Common myeloid progenitor, CD34-positive (primary cell): ENCODE measurements around the gene NFIA.

Experiments
- CTCF ChIA-PET: fragments of 350-600 bp; sonication (Branson Sonifier 250); formaldehyde crosslinking; loops from one replicate; lab custom pipeline; 2021; ENCODE audit warnings: antibody characterized with exemption; lab: Charles Lee
- POLR2A ChIA-PET: fragments of 350-600 bp; sonication (Branson Sonifier 250); formaldehyde crosslinking; loops from one replicate; lab custom pipeline; 2021; ENCODE audit warnings: antibody characterized with exemption; lab: Charles Lee
- DNase-seq, 3 donors: peaks; one replicate each; pipeline versions ENCODE4 v3.0.0 to v3.0.0-alpha.2; 2013
- H3K27ac ChIP-seq, 2 experiments: 1 replicate in 1 of 2; 2 replicates in 1 of 2; pipeline ENCODE4 v1.7.0; 2013; ENCODE audit warnings: inconsistent platforms in 2 of 2, low read length in 2 of 2, mild to moderate bottlenecking in 2 of 2, low read depth in 1 of 2, moderate library complexity in 1 of 2; ENCODE audit not compliant: severe bottlenecking in 2 of 2, insufficient read depth in 1 of 2, poor library complexity in 1 of 2
- H3K27me3 ChIP-seq, 5 experiments: replicated peaks in 2 of 5; 1 replicate in 3 of 5; 2 replicates in 2 of 5; pipeline versions ENCODE4 v1.6.1 to v1.7.0; 2013; ENCODE audit warnings: low read length in 4 of 5, mild to moderate bottlenecking in 2 of 5, moderate library complexity in 2 of 5, inconsistent platforms in 1 of 5; ENCODE audit not compliant: insufficient read depth in 5 of 5, control insufficient read depth in 4 of 5
- H3K36me3 ChIP-seq, 4 experiments: 1 replicate in 2 of 4; 2 replicates in 2 of 4; pipeline versions ENCODE4 v1.6.1 to v1.7.0; 2013; ENCODE audit warnings: low read length in 3 of 4, control low read depth in 1 of 4, mild to moderate bottlenecking in 1 of 4; ENCODE audit not compliant: control insufficient read depth in 4 of 4, insufficient read depth in 4 of 4
- H3K4me1 ChIP-seq, 4 experiments: 1 replicate in 3 of 4; 2 replicates in 1 of 4; pipeline versions ENCODE4 v1.6.1 to v1.7.1; 2013; ENCODE audit warnings: low read length in 3 of 4, mild to moderate bottlenecking in 3 of 4, control low read depth in 1 of 4, inconsistent platforms in 1 of 4, moderate library complexity in 1 of 4; ENCODE audit not compliant: control insufficient read depth in 4 of 4, insufficient read depth in 4 of 4; ENCODE audit errors: control extremely low read depth in 1 of 4
- H3K4me3 ChIP-seq, 7 experiments: 1 replicate in 4 of 7; 2 replicates in 3 of 7; pipeline versions ENCODE4 v1.5.1 to v1.7.0; 2013; ENCODE audit warnings: mild to moderate bottlenecking in 7 of 7, low read length in 6 of 7, moderate library complexity in 6 of 7, inconsistent platforms in 2 of 7, low read depth in 2 of 7, control low read depth in 1 of 7; ENCODE audit not compliant: insufficient read depth in 4 of 7, control insufficient read depth in 1 of 7; ENCODE audit errors: extremely low read depth in 1 of 7
- H3K9me3 ChIP-seq, 5 experiments: 1 replicate in 4 of 5; 2 replicates in 1 of 5; pipeline versions ENCODE4 v1.6.1 to v1.7.1; 2013; ENCODE audit warnings: low read length in 4 of 5, mild to moderate bottlenecking in 2 of 5, inconsistent platforms in 1 of 5, low read depth in 1 of 5, moderate library complexity in 1 of 5; ENCODE audit not compliant: control insufficient read depth in 4 of 5, insufficient read depth in 2 of 5; ENCODE audit errors: control extremely low read depth in 1 of 5
- WGBS: methylation state at CpG from one replicate; pipeline ENCODE4 v1.1.5; 2013; ENCODE audit not compliant: insufficient coverage; 5-methylcytosine and 5-hydroxymethylcytosine counted together

Gene NFIA

DNA sequence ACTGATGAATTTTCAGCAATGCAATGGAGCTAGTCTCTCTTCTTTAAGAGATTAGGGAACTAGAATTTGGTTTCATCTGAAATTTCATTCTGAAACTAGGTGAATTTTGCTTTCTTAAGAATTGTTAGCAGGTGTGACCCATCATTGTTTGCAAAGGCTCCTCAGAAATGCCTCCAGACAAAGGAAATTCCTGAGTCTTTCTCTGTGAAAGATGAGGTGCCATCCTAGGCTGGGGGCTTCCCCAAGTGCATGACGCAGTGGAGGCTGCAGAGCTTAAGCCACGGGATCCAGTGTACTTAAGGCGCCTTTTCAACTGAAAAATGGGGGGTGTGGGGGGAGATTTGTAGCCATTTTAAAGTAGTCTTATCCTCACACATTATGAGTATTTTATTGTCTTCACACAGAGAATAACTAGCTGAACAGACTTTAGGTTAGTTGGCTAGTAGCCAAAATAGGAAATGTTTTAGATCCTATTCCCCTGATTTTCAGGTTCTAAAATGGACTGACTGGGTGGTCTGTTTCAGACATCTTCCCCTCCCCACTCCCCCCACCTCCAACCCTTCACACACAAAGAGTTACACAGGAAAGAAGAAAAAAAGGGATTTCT lies 202.0 kb downstream of the NFIA start:
- H3K9me3 ChIP-seq = no peaks in the 10 kb centered on the region
- no CpG with 5 or more reads among the region's 3 CpGs for WGBS
- ChIA-PET POLR2A (no interaction called here), CTCF (interaction anchor here (0.8 to 2.1 kb wide), 4 partner anchors 12 to 236 kb away, joined by 3 to 6 read pairs (median 4); no protein-coding TSS in a partner anchor)
- no peaks in the 10 kb centered on the region for H3K27me3 ChIP-seq
- no peak overlapping the region for H3K4me3 ChIP-seq
- H3K36me3 ChIP-seq = peaks cover 0 to 3% (median 0%) of the 10 kb centered on the region in 4 experiments
- H3K27ac ChIP-seq = no peak overlapping the region
- H3K4me1 ChIP-seq = peaks cover 0 to 7% (median 1%) of the 10 kb centered on the region in 4 experiments
- DNase-seq = peak in 2 of 3 donors; percentile 15 to 21

DNA sequence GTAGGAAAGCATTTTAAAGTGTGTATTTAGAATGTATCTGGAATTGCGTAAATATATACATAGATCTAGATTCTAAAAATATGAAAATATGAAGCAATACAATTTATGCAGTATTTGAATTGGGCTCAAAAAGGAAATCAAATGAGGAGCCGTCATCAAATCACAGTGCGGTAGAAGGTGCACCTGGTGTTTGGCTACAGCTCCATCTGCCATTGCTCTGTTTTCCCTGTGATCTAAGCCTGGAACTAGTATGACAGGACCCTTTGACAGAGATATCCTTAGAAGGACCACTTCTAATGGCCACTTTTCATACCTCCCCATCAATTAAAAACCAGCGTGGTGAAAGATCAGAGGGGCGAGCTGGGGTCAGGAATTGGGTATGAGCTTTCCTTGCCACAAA lies 202.6 kb downstream of the NFIA start:
- WGBS = 100% methylated on average over 2 of the region's 5 CpGs
- CTCF ChIA-PET = interaction anchor here (0.6 to 2.3 kb wide), 5 partner anchors 13 to 267 kb away, joined by 3 to 6 read pairs (median 4); no protein-coding TSS in a partner anchor

DNA sequence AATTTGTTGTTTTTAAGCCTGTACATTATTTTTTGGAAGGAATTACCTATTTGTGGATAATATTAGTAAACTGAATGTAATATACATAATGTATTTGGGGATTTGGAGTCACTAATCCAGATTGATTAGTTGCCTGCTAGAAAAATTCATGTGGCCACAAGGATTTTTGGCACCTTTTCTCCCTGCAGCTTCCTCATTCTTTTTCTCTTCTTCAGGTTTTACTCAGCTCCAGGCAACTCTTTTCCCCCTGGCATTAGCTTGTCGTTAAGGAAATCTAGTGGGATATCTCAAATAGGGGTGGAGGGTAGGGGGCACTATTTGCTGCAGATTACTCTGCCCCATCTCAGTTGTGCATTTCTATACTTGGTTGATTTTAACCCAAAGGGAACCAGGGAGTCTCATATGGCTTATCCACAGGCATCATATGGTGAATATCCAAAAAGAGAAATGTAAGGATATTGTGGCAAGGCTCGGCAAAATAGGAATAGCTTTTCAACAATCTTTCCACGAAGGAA lies 203.1 kb downstream of the NFIA start:
- no peak overlapping the region for H3K4me3 ChIP-seq
- H3K27me3 ChIP-seq = no peaks in the 10 kb centered on the region
- CTCF ChIA-PET = interaction anchor here (0.6 to 2.3 kb wide), 6 partner anchors 13 to 267 kb away, joined by 3 to 6 read pairs (median 4); no protein-coding TSS in a partner anchor
- H3K9me3 ChIP-seq = no peaks in the 10 kb centered on the region
- POLR2A ChIA-PET = no interaction called here
- WGBS = 100% methylated on average over 2 of the region's 3 CpGs
- H3K4me1 ChIP-seq = peaks cover 0 to 14% (median 9%) of the 10 kb centered on the region in 4 experiments
- no peak overlapping the region for H3K27ac ChIP-seq
- DNase-seq = no peak
- peaks cover 0 to 3% (median 0%) of the 10 kb centered on the region in 4 experiments for H3K36me3 ChIP-seq

More for the DNA sequence above, 202.6 kb downstream of the NFIA start:
- no peaks in the 10 kb centered on the region for H3K27me3 ChIP-seq
- no peaks in the 10 kb centered on the region for H3K9me3 ChIP-seq
- H3K36me3 ChIP-seq = peaks cover 0 to 3% (median 0%) of the 10 kb centered on the region in 4 experiments
- H3K27ac ChIP-seq = no peak overlapping the region
- peak in 1 of 3 donors; percentile 29 for DNase-seq
- POLR2A ChIA-PET = no interaction called here
- H3K4me1 ChIP-seq = peaks cover 0 to 11% (median 7%) of the 10 kb centered on the region in 4 experiments
- H3K4me3 ChIP-seq = no peak overlapping the region

DNA sequence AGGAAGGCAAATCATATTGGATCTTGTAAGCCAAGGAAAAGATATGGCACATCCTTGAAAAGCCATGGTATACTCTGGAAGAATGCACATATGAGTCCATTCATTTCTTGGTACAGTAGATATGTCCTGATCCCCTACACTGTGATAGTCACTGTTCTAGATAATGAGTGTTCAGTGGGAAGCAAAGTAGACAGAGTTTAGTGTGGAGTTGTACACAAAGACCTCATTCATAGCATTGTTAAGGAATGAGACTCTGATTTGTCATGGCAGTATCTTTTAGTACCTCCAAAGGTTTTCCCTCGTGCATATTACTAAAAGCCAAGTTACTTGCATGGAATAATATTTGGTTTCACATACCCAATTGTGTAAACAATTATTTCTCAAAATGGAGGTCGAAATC lies 204.7 kb downstream of the NFIA start:
- CTCF ChIA-PET = interaction anchor here (2.3 kb wide), 1 partner anchor 78 kb away, joined by 6 read pairs; no protein-coding TSS in a partner anchor
- POLR2A ChIA-PET = no interaction called here

DNA sequence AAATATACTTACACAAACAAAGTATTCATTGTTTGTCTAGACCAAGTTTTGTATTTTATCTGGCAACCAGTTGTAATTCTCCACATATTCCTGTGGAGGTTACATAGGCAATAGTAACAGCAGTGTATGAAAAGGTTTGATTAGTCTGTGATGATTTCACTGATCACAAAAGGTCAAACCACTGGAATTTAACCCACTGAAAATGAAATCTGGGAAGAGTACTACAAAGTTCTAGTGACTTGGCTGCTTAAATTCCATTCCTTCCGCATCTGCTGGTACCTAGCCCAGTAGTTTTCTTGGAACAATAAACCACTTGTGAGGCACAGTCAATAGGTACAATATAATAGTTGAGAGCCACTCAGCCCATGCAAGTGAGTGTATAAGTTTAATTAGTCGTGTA lies 205.4 kb downstream of the NFIA start:
- Histone ChIP-seq H3K27ac (no peak overlapping the region), H3K4me1 (peaks cover 0 to 18% (median 11%) of the 10 kb centered on the region in 4 experiments), H3K36me3 (no peaks in the 10 kb centered on the region), H3K27me3 (no peaks in the 10 kb centered on the region), H3K9me3 (no peaks in the 10 kb centered on the region), H3K4me3 (no peak overlapping the region)
- 100% methylated on average over 2 of the region's 2 CpGs for WGBS
- CTCF ChIA-PET = no interaction called here
- no peak for DNase-seq
- POLR2A ChIA-PET = no interaction called here

More for the DNA sequence above, 204.7 kb downstream of the NFIA start:
- no peak overlapping the region for H3K27ac ChIP-seq
- H3K36me3 ChIP-seq = no peaks in the 10 kb centered on the region
- no CpG with 5 or more reads among the region's 2 CpGs for WGBS
- peaks cover 0 to 18% (median 11%) of the 10 kb centered on the region in 4 experiments for H3K4me1 ChIP-seq
- no peak for DNase-seq
- no peaks in the 10 kb centered on the region for H3K9me3 ChIP-seq
- H3K27me3 ChIP-seq = no peaks in the 10 kb centered on the region
- no peak overlapping the region for H3K4me3 ChIP-seq

DNA sequence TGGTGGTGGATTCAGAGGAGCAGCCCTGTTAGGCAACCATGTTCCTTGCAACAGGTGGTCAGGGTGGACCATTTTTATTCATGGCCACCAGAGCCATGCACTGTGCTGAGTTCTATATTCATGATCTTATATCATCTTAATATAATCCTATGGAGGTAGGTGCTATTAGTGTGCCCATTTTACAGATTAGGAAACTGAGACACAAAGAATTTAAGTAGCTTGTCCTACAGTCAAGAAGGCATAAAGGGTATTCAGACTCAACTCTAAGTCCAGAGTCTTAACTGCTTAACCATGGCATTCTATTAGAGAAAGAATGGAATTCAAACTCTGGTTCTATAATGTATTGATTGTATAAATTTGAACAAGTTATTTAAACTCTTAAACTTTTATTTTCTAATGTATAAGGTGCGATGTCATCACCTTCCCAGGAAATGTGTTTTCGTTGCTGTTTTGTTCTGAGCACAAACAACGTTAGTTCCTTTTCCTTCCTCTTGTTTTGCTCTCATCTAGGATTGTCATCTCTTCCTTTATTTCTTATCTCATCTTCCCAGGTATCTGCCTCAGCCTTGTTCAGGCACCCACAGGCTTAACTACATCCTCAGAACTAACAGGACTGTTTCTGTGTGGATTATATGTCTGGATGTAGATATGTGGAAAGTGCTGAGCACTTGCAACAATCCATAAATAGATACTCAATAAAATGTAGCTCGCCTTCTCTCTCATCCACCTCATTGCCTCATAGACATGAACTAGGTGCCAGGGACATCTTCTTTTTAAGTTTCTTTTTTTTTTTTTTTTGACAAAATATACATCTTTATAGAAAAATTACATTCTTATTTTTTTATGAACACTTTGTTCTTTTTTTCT lies 207.1 kb downstream of the NFIA start:
- H3K27ac ChIP-seq = peak overlapping the region in 1 of 2 experiments; percentile 43
- peak overlapping the region in 1 of 7 experiments; percentile 35 for H3K4me3 ChIP-seq
- DNase-seq = peak; percentile 57 to 78 (median 64)
- H3K9me3 ChIP-seq = no peaks in the 10 kb centered on the region
- H3K27me3 ChIP-seq = no peaks in the 10 kb centered on the region
- ChIA-PET CTCF (no interaction called here), POLR2A (interaction anchor here (0.5 kb wide), 1 partner anchor 356 kb away, joined by 3 read pairs; no protein-coding TSS in a partner anchor)
- H3K36me3 ChIP-seq = no peaks in the 10 kb centered on the region
- WGBS = no CpG with 5 or more reads among the region's 4 CpGs
- H3K4me1 ChIP-seq = peaks cover 0 to 18% (median 11%) of the 10 kb centered on the region in 4 experiments
